ENCODE measurements around the gene PKDCC.
A peak's percentile ranks its signal among the peaks of the same experiment; 100 is the strongest.

Gene PKDCC

DNA sequence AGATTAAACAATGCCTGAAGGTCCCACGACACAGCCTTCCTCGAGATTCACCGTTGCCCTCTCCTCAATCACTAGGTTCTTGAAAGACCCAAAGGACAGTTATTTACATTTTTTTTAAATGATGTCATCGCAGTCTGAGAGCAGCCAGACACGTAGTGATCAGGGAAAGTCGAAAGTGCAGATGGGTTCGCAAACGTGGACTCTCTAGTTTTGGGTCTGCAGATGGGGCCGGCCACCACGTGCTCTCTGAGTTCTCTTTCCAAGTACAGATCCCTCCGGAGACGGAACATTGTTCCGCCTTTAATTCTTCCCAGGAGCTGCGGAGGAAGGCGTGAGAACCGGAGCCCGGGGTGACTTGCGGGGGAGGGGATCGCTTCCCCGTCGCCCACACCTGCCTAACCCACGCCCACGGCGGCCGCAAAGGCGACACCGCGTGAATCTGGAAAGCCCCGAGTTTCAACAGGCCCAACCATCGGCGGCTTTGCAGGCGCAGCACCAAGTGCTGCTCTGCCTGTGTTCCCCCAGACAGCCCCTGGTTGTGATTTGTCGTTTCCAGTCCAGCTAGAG is 54.3 kb downstream of the PKDCC start:
- H3K4me2 ChIP-seq (ENCODE audit: low read length), result peak overlapping the region; percentile 93
- H2AFZ ChIP-seq (ENCODE audit: low read depth, low read length), result peak overlapping the region; percentile 22

GRCh38 chr2:42102591-42103450 is 55.0 kb downstream of the PKDCC start:
- Histone ChIP-seq H3K9ac (ENCODE audit: low read length) (peak overlapping the region; percentile 58), H3K4me1 (ENCODE audit: low read length) (peaks cover 84% of the 10 kb centered on the region), H3K27me3 (ENCODE audit: low read depth, low read length) (peaks cover 13% of the 10 kb centered on the region; the same call in 1 of the 2 replicates), H3K36me3 (replicated peaks; ENCODE audit: low read depth, low read length) (peaks cover 5% of the 10 kb centered on the region), H3K4me2 (ENCODE audit: low read length) (peak overlapping the region; percentile 93), H3K9me3 (ENCODE audit: insufficient read depth, low read length) (peaks cover 8% of the 10 kb centered on the region), H2AFZ (ENCODE audit: low read depth, low read length) (peak overlapping the region; percentile 72), H4K20me1 (ENCODE audit: insufficient read depth, low read length) (no peaks in the 10 kb centered on the region), H3K4me3 (ENCODE audit: low read length) (peak overlapping the region; percentile 74), H3K27ac (ENCODE audit: low read length) (peak overlapping the region; percentile 72), H3K79me2 (ENCODE audit: low read length) (no peaks in the 10 kb centered on the region)
- TF ChIP-seq EZH2phosphoT487 (IDR thresholded peaks at IDR 0.05; ENCODE audit: low read depth), result no peak

More for the DNA sequence above, 54.3 kb downstream of the PKDCC start:
- Histone ChIP-seq H4K20me1 (ENCODE audit: insufficient read depth, low read length) (no peaks in the 10 kb centered on the region), H3K36me3 (replicated peaks; ENCODE audit: low read depth, low read length) (peaks cover 5% of the 10 kb centered on the region), H3K79me2 (ENCODE audit: low read length) (no peaks in the 10 kb centered on the region), H3K4me3 (ENCODE audit: low read length) (peak overlapping the region; percentile 74), H3K27ac (ENCODE audit: low read length) (peak overlapping the region; percentile 72), H3K9ac (ENCODE audit: low read length) (peak overlapping the region; percentile 58), H3K9me3 (ENCODE audit: insufficient read depth, low read length) (peaks cover 8% of the 10 kb centered on the region), H3K4me1 (ENCODE audit: low read length) (peaks cover 91% of the 10 kb centered on the region), H3K27me3 (ENCODE audit: low read depth, low read length) (peaks cover 6% of the 10 kb centered on the region; the same call in 1 of the 2 replicates)
- TF ChIP-seq CTCF (IDR thresholded peaks at IDR 0.05; ENCODE audit: low read depth, low read length), result no peak
- TF ChIP-seq EZH2phosphoT487 (IDR thresholded peaks at IDR 0.05; ENCODE audit: low read depth), result no peak

DNA sequence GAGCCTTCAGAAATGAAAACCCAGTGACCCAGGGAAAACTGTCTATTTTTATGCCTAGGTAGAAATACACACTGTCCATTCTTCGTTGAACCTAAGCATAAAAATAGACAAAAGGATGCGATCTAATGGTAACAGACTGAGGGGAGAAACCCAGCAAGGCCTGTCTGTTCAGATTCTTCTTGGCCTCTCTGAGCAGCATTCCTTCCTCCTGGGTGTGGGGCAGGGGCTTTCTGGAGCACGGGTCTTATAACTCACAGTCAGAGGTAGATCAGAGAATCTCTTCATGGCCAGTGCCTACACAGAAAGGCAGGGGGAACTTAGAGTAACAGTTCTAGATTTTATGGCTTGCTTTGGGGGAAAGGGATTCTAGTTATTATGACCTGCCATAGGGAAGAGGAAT is 56.0 kb downstream of the PKDCC start:
- Histone ChIP-seq H3K79me2 (ENCODE audit: low read length) (no peaks in the 10 kb centered on the region), H3K4me3 (ENCODE audit: low read length) (no peak overlapping the region), H3K9ac (ENCODE audit: low read length) (no peak overlapping the region), H3K9me3 (ENCODE audit: insufficient read depth, low read length) (peaks cover 8% of the 10 kb centered on the region), H3K4me1 (ENCODE audit: low read length) (peaks cover 74% of the 10 kb centered on the region), H3K27ac (ENCODE audit: low read length) (no peak overlapping the region), H3K36me3 (replicated peaks; ENCODE audit: low read depth, low read length) (peaks cover 5% of the 10 kb centered on the region), H3K4me2 (ENCODE audit: low read length) (no peak overlapping the region), H2AFZ (ENCODE audit: low read depth, low read length) (no peak overlapping the region), H3K27me3 (ENCODE audit: low read depth, low read length) (peaks cover 14% of the 10 kb centered on the region; the same call in 1 of the 2 replicates), H4K20me1 (ENCODE audit: insufficient read depth, low read length) (no peaks in the 10 kb centered on the region)
- no peak for TF ChIP-seq CTCF (IDR thresholded peaks at IDR 0.05; ENCODE audit: low read depth, low read length)
- no peak for TF ChIP-seq EZH2phosphoT487 (IDR thresholded peaks at IDR 0.05; ENCODE audit: low read depth)

- H3K79me2 ChIP-seq (ENCODE audit: low read length), result no peaks in the 10 kb centered on the region
- H3K9me3 ChIP-seq (ENCODE audit: insufficient read depth, low read length), result peaks cover 8% of the 10 kb centered on the region
- no peak overlapping the region for H3K9ac ChIP-seq (ENCODE audit: low read length)
- no peak overlapping the region for H2AFZ ChIP-seq (ENCODE audit: low read depth, low read length)
- no peaks in the 10 kb centered on the region for H4K20me1 ChIP-seq (ENCODE audit: insufficient read depth, low read length)
- peaks cover 66% of the 10 kb centered on the region for H3K4me1 ChIP-seq (ENCODE audit: low read length)
- peak overlapping the region; percentile 66; the same call in 1 of the 2 replicates for H3K4me3 ChIP-seq (ENCODE audit: low read length)
- peaks cover 5% of the 10 kb centered on the region for H3K36me3 ChIP-seq (replicated peaks; ENCODE audit: low read depth, low read length)
- peak overlapping the region; percentile 90 for H3K4me2 ChIP-seq (ENCODE audit: low read length)
- peaks cover 14% of the 10 kb centered on the region; the same call in 1 of the 2 replicates for H3K27me3 ChIP-seq (ENCODE audit: low read depth, low read length)
- no peak overlapping the region; the same call in 1 of the 2 replicates for H3K27ac ChIP-seq (ENCODE audit: low read length)
- TF ChIP-seq EZH2phosphoT487 (IDR thresholded peaks at IDR 0.05; ENCODE audit: low read depth), result no peak
- no peak for TF ChIP-seq CTCF (IDR thresholded peaks at IDR 0.05; ENCODE audit: low read depth, low read length)
Observed at GRCh38 chr2:42104621-42105020, 56.8 kb downstream of the PKDCC start.
